ENCODE measurements around the gene TEKT1. TPM values are rescaled to one million over a fixed set of nuclear protein-coding genes. Genes with fewer than 3 reads are reported as not detected.

The TEKT1 gene
- total RNA-seq, 1 experiment from 2014 or later: not detected

GRCh38 chr17:6768447-6768846 lies 63.1 kb downstream of the TEKT1 start:
- Mint-ChIP-seq H3K36me3 (ENCODE audit: insufficient read depth in 1 of 3, low read depth in 3 of 3) (peaks cover 0 to 8% (median 7%) of the 10 kb centered on the region in 3 experiments; a peak in 4 of 7 replicates), H3K27me3 (ENCODE audit: low read depth) (peaks cover 18% of the 10 kb centered on the region), H3K4me1 (peaks cover 0 to 3% of the 10 kb centered on the region in 2 experiments; a peak in 1 of 4 replicates), H3K4me3 (no peak overlapping the region), H3K9me3 (peaks cover 18 to 20% of the 10 kb centered on the region in 2 experiments), H3K27ac (no peak overlapping the region)
- no peak overlapping the region for H3K23ac ChIP-seq (ENCODE audit: insufficient read length, low read depth, low read length)
- no peak overlapping the region for H3K4ac ChIP-seq (ENCODE audit: low read depth, low read length)
- H3K14ac ChIP-seq (ENCODE audit: insufficient read depth, low read length): no peak overlapping the region
- H3K79me1 ChIP-seq (ENCODE audit: insufficient read depth, low read depth, low read length, poor library complexity, severe bottlenecking): no peaks in the 10 kb centered on the region
- no peak overlapping the region for H3K18ac ChIP-seq (ENCODE audit: insufficient read length, low read depth, low read length)
- no peak overlapping the region for H2BK20ac ChIP-seq (ENCODE audit: low read depth, low read length, poor library complexity, severe bottlenecking)
- no peak overlapping the region for H3K27ac ChIP-seq (ENCODE audit: insufficient read length, low read depth, low read length)
- WGBS (ENCODE audit: extremely low coverage, insufficient read length, low lambda C conversion rate): no CpG with 5 or more reads among the region's 2 CpGs
- H4K8ac ChIP-seq (replicated peaks; ENCODE audit: insufficient read length, low read depth, low read length): no peak overlapping the region
- no peak overlapping the region for H4K5ac ChIP-seq (ENCODE audit: insufficient read length, low read depth, low read length)
- no peak overlapping the region for H3K9ac ChIP-seq (ENCODE audit: extremely low read depth, insufficient read length, low read length)
- no peak overlapping the region for H2BK5ac ChIP-seq (ENCODE audit: insufficient read length, low read length)
- no peak overlapping the region for H2BK12ac ChIP-seq (ENCODE audit: insufficient read length, low read depth, low read length)
- no peaks in the 10 kb centered on the region for H3K23me2 ChIP-seq (ENCODE audit: insufficient read length, low read depth, low read length, poor library complexity, severe bottlenecking)
- no peak overlapping the region for H4K91ac ChIP-seq (ENCODE audit: insufficient read length, low read depth, low read length)
- H2BK15ac ChIP-seq (ENCODE audit: low read depth, low read length): no peak overlapping the region
- no peaks in the 10 kb centered on the region for H3K79me2 ChIP-seq (ENCODE audit: insufficient read depth, low read length)
- H4K20me1 ChIP-seq (ENCODE audit: control insufficient read depth, insufficient read depth, insufficient read length): no peaks in the 10 kb centered on the region
- DNase-seq: no peak
- no peaks in the 10 kb centered on the region for H3K4me1 ChIP-seq (ENCODE audit: insufficient read depth, low read length)
- no peak overlapping the region for H3K56ac ChIP-seq (ENCODE audit: insufficient read length, low read depth, low read length)
- no peak overlapping the region for H3K4me2 ChIP-seq (ENCODE audit: insufficient read depth, insufficient read length, low read length)
- no peak overlapping the region for H2AK5ac ChIP-seq (ENCODE audit: insufficient read length, low read length)
- H3T11ph ChIP-seq (ENCODE audit: low read length): no peak overlapping the region
- no peaks in the 10 kb centered on the region for H3K27me3 ChIP-seq (ENCODE audit: insufficient read depth, low read length)
- no peak overlapping the region for H2AFZ ChIP-seq (ENCODE audit: low read length)
- no peak overlapping the region for H2BK120ac ChIP-seq (ENCODE audit: low read depth, low read length, poor library complexity, severe bottlenecking)
- TF ChIP-seq, protein P1, sequence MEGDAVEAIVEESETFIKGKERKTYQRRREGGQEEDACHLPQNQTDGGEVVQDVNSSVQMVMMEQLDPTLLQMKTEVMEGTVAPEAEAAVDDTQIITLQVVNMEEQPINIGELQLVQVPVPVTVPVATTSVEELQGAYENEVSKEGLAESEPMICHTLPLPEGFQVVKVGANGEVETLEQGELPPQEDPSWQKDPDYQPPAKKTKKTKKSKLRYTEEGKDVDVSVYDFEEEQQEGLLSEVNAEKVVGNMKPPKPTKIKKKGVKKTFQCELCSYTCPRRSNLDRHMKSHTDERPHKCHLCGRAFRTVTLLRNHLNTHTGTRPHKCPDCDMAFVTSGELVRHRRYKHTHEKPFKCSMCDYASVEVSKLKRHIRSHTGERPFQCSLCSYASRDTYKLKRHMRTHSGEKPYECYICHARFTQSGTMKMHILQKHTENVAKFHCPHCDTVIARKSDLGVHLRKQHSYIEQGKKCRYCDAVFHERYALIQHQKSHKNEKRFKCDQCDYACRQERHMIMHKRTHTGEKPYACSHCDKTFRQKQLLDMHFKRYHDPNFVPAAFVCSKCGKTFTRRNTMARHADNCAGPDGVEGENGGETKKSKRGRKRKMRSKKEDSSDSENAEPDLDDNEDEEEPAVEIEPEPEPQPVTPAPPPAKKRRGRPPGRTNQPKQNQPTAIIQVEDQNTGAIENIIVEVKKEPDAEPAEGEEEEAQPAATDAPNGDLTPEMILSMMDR (conservative IDR thresholded peaks at IDR 0.05): no peak
- H3K9me3 ChIP-seq (ENCODE audit: control insufficient read depth, low read depth, low read length): no peaks in the 10 kb centered on the region
